Cardiac muscle cell (in vitro differentiated cells and primary cell): Measurements from ENCODE around the gene SH3RF3. TPM values are rescaled to one million over a fixed set of nuclear protein-coding genes. Genes with fewer than 3 reads are reported as not detected.

Experiments
- DNase-seq, 2 donors: peaks; one replicate each; pipeline versions ENCODE4 v3.0.0 to v3.0.0-alpha.2; 2010 to 2017; ENCODE audit warnings: low read depth in 1 of 2, low spot score in 1 of 2
- H3K27ac ChIP-seq: fragments of 200-600 bp; sonication (generic); 2 replicates; pipeline ENCODE4 v1.5.1; 2016
- H3K27me3 ChIP-seq: fragments of 200-600 bp; sonication (generic); 2 replicates; pipeline ENCODE4 v1.6.0; 2016; ENCODE audit warnings: control low read depth
- H3K36me3 ChIP-seq: fragments of 200-600 bp; sonication (generic); 2 replicates; pipeline ENCODE4 v1.5.1; 2016; ENCODE audit warnings: control low read depth
- H3K4me1 ChIP-seq: fragments of 200-600 bp; sonication (generic); 2 replicates; pipeline ENCODE4 v1.8.1; 2017; ENCODE audit warnings: low read depth, mild to moderate bottlenecking, mixed run types
- H3K4me3 ChIP-seq: fragments of 200-600 bp; sonication (generic); 2 replicates; pipeline ENCODE4 v1.5.1; 2016; ENCODE audit warnings: mild to moderate bottlenecking
- H3K9me3 ChIP-seq: fragments of 200-600 bp; sonication (generic); 2 replicates; pipeline ENCODE4 v1.5.1; 2017; ENCODE audit warnings: low read depth, mild to moderate bottlenecking, control low read depth
- CTCF ChIP-seq: IDR thresholded peaks from 2 replicates; pipeline ENCODE4 v1.5.1; 2012; ENCODE audit warnings: low read depth, mild to moderate bottlenecking, low read length
- polyA plus RNA-seq: library from polyadenylated mRNA; unstranded; fragments of >200 nt; fragmentation: Nextera tagmentation; extraction: Ambion mirVana; gene quantifications from 2 replicates; pipeline ENCODE4 v1.2.1, GENCODE V29; 2016
- total RNA-seq: library from RNA; depleted of rRNA; stranded (reverse); fragments of >200 nt; gene quantifications from 2 replicates; pipeline ENCODE4 v1.2.3, GENCODE V29; 2016

Gene SH3RF3
- total and polyA plus RNA-seq, 2 experiments from 2014 or later, result 1.2 to 1.7 TPM

- Histone ChIP-seq H3K4me1 (no peaks in the 10 kb centered on the region), H3K9me3 (no peaks in the 10 kb centered on the region), H3K36me3 (no peaks in the 10 kb centered on the region), H3K27ac (no peak overlapping the region), H3K4me3 (no peak overlapping the region), H3K27me3 (peaks cover 55% of the 10 kb centered on the region)
- no peak for TF ChIP-seq CTCF
- DNase-seq, result no peak
These were observed 5.8 kb downstream of the SH3RF3 start for GRCh38 chr2:109134741-109135358.

- Histone ChIP-seq H3K36me3 (no peaks in the 10 kb centered on the region), H3K4me1 (no peaks in the 10 kb centered on the region), H3K27ac (no peak overlapping the region), H3K9me3 (no peaks in the 10 kb centered on the region), H3K4me3 (no peak overlapping the region), H3K27me3 (peaks cover 48% of the 10 kb centered on the region)
- no peak for TF ChIP-seq CTCF
- peak in 1 of 2 donors; percentile 34 for DNase-seq
These were observed 6.6 kb downstream of the SH3RF3 start for GRCh38 chr2:109135359-109136197.

GRCh38 chr2:109136542-109136941 is 7.5 kb downstream of the SH3RF3 start:
- no peak overlapping the region for H3K4me3 ChIP-seq
- H3K4me1 ChIP-seq, result no peaks in the 10 kb centered on the region
- no peak for DNase-seq
- no peak for TF ChIP-seq CTCF
- no peaks in the 10 kb centered on the region for H3K36me3 ChIP-seq
- H3K9me3 ChIP-seq, result no peaks in the 10 kb centered on the region
- no peak overlapping the region for H3K27ac ChIP-seq
- peaks cover 46% of the 10 kb centered on the region for H3K27me3 ChIP-seq

- Histone ChIP-seq H3K27ac (no peak overlapping the region), H3K4me1 (no peaks in the 10 kb centered on the region), H3K9me3 (no peaks in the 10 kb centered on the region), H3K4me3 (no peak overlapping the region), H3K36me3 (no peaks in the 10 kb centered on the region), H3K27me3 (peaks cover 36% of the 10 kb centered on the region)
- DNase-seq, result no peak
- TF ChIP-seq CTCF, result no peak
These were observed 8.6 kb downstream of the SH3RF3 start for GRCh38 chr2:109137616-109138015.

GRCh38 chr2:109138449-109138848 is 9.4 kb downstream of the SH3RF3 start:
- Histone ChIP-seq H3K4me3 (no peak overlapping the region), H3K4me1 (no peaks in the 10 kb centered on the region), H3K27ac (no peak overlapping the region), H3K27me3 (peaks cover 27% of the 10 kb centered on the region), H3K9me3 (no peaks in the 10 kb centered on the region), H3K36me3 (no peaks in the 10 kb centered on the region)
- DNase-seq, result no peak
- no peak for TF ChIP-seq CTCF
